VCaP (cell line): ENCODE data around the gene RGS7BP.

ENCODE experiments used
- H3K27ac ChIP-seq: fragments of 450-650 bp; 2 replicates; pipeline ENCODE4 v1.5.1; 2017
- TF ChIP-seq, protein P1 (sequence below): fragments of 450-650 bp; conservative IDR thresholded peaks from 2 replicates; pipeline ENCODE4 v1.5.1; 2017; ENCODE audit warnings: mild to moderate bottlenecking, moderate library complexity

The RGS7BP gene

DNA sequence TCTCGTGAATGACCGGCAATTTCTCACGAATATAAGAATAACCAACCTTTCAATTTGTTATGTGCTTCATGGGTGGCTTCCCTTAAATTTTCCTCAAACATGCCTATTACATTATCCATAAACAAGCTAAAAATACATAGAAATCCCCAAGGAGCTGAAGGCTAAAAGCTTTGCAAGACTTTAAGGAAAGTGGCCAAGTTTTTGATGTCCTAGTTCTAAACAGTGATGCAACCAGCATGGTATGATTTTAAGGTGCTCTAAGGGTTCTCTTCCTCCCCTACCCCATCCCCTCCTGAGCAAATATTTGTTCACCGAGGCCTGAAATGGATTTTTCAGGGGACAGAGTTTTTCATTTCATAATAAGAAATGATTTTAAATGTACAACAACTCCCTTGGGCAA lies 79.8 kb downstream of the RGS7BP start:
- TF ChIP-seq, protein P1, sequence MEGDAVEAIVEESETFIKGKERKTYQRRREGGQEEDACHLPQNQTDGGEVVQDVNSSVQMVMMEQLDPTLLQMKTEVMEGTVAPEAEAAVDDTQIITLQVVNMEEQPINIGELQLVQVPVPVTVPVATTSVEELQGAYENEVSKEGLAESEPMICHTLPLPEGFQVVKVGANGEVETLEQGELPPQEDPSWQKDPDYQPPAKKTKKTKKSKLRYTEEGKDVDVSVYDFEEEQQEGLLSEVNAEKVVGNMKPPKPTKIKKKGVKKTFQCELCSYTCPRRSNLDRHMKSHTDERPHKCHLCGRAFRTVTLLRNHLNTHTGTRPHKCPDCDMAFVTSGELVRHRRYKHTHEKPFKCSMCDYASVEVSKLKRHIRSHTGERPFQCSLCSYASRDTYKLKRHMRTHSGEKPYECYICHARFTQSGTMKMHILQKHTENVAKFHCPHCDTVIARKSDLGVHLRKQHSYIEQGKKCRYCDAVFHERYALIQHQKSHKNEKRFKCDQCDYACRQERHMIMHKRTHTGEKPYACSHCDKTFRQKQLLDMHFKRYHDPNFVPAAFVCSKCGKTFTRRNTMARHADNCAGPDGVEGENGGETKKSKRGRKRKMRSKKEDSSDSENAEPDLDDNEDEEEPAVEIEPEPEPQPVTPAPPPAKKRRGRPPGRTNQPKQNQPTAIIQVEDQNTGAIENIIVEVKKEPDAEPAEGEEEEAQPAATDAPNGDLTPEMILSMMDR, result no peak
- H3K27ac ChIP-seq, result no peak overlapping the region

- TF ChIP-seq, protein P1, result no peak
- no peak overlapping the region for H3K27ac ChIP-seq
Observed at GRCh38 chr5:64587370-64587769, 81.6 kb downstream of the RGS7BP start.

DNA sequence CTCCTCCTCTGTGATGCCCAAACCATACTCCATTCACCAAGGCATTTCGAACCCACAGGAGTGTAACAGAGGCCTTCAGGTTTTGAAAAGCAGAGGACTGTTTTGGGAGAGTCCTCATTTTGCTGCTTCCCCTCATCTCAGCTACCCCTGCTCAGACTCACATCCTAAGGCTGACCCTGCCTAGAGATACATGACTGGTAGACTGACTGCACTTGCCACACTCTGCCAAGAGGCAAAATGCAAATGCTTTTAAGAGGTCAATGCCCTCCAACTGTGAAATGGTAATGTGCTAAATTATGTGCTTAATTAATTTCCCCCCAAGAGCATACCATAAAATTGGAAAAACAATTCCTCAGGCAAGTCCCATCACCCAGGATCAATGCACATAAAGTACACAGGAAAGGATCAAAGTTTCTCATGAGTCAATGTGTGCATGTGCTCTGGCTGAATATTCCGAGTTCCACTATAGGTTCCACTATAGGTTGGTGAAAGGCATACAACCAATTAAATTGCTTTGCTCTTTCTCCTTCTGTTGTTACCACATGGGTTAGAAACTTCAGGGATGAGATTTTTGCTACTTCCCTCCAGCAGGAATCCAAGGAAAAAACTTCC lies 87.0 kb downstream of the RGS7BP start:
- no peak overlapping the region for H3K27ac ChIP-seq

DNA sequence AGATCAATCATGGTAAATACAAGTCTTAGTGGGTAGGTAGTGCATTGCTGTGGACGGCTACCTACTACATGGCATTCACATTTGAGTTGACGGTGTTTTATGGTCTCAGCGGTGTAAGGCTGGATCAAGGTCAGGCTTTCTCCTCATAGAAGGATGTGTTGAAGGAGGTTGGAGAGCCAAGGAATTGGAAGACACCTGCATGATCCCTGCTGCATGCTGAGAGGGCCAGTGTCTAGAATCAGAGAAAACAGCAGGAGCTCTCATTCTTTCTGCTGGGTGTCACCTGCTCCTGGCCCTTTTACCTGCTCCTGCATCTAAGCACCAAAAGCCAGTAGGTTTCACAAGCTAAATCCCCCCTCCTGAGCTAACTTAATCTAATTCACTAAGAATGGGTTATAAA lies 88.2 kb downstream of the RGS7BP start:
- TF ChIP-seq, protein P1, result no peak

More for the DNA sequence above, 87.0 kb downstream of the RGS7BP start:
- TF ChIP-seq, protein P1, result no peak

GRCh38 chr5:64594601-64595000 lies 88.8 kb downstream of the RGS7BP start:
- no peak overlapping the region for H3K27ac ChIP-seq
- TF ChIP-seq, protein P1, result no peak

More for the DNA sequence above, 88.2 kb downstream of the RGS7BP start:
- H3K27ac ChIP-seq, result no peak overlapping the region

- H3K27ac ChIP-seq, result no peak overlapping the region
- TF ChIP-seq, protein P1, result peak; percentile 56
Observed at GRCh38 chr5:64595031-64595855, 89.4 kb downstream of the RGS7BP start.

DNA sequence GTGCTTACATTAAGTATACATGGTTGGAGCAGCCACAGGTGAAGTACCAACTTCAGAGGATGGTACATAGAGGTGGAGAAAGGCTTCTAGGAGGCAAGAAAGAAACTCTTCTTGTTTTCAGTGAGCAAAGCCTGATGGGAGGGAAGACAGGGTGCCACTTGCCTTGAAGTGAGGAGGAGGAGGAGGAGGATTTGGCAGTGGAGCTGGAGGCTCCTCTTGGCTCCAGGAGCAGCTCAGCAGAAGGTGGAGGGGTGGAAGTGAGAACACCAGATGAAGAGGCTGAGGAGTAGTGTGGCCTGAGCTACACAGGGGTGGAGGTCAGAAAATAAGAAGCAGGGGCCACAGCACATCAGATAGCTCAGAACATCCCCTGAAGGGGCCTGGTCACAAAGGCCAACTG lies 93.4 kb downstream of the RGS7BP start:
- TF ChIP-seq, protein P1, result no peak
- H3K27ac ChIP-seq, result no peak overlapping the region
